DMS114 treated with DMSO at 0.1 percent for 48 hours (cell line): ENCODE results near the gene ATP2B3.
A peak's percentile ranks its signal among the peaks of the same experiment; 100 is the strongest.

ENCODE experiments used
- DNase-seq: peaks from one replicate; lab custom pipeline; 2025; ENCODE audit not compliant: unreplicated experiment; lab: John Stamatoyannopoulos, UW

Gene ATP2B3

DNA sequence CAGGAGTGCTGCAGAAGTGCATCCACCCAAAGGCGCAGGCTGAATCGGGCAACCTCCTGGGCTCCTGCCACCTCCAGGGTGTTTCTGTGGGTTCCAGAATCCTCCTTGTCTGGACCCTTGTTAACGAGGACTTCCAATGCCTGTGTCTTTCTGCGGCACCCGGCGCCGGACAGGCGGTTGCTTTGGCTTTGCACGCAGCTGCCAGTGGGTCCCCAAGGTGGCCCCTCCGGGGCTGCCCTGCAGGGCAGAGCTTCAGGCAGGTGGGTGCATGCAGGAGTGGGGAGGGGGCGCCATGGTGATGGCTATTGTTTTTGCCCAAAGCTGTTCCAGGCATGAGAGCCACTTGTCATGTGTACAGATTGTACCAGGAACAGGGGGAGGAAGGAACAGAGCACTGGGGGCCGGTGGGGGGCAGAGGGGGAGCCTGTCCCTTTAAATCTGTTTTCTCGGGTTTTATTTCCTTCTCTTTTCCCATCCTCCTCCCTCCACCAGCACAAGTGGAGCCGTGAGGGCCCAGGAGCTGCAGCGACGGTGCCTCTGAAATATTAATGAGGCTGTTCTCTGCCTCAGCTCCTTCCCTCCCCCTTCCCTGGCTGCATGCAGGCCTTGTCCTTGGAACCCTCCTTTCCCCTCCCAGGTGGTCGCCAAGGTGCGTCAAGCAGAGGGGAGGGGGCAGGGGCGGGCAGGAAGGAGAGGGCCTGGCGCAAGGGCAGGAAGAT, 13.1 kb downstream of the ATP2B3 start:
- DNase-seq: no peak

DNA sequence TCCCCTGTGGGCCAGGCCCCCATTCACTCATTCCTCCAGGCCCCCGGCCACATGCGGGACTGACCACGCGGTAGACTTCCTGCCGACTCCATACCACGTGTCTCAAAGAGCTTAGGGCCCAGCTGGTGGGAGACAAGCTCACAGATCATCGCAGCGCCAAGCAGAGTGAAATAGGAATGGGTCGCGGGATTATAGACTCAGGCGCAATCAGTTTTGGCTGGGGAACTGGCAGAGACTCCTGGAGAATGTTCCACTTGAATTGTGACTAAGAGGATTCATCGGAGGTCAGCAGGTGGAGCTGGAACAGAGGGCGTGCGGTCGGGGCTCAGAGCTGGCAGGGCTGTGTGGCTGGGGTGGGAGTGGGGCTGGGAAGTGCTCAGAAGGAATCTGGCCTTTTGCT, 15.6 kb downstream of the ATP2B3 start:
- no peak for DNase-seq

DNA sequence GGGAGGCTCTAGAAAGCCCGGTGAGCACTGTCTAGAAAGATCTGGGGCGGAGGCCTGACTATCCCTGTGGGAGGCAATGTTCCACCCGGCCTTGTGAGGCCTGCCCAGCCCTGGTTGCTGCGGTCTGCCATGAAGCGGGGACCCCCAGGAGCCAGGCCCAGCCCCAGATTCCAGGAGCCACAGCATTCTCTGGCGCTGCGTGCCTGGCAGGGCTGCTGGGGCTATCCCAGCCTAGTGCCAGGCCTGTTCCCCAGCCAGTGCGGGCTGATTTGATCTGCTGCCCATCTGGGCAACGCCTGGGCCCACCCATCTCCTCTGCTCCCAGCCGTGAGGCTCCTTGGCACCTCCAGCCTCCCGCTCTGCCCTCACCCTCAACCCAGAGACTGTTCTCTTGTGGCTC, 19.6 kb downstream of the ATP2B3 start:
- no peak for DNase-seq

DNA sequence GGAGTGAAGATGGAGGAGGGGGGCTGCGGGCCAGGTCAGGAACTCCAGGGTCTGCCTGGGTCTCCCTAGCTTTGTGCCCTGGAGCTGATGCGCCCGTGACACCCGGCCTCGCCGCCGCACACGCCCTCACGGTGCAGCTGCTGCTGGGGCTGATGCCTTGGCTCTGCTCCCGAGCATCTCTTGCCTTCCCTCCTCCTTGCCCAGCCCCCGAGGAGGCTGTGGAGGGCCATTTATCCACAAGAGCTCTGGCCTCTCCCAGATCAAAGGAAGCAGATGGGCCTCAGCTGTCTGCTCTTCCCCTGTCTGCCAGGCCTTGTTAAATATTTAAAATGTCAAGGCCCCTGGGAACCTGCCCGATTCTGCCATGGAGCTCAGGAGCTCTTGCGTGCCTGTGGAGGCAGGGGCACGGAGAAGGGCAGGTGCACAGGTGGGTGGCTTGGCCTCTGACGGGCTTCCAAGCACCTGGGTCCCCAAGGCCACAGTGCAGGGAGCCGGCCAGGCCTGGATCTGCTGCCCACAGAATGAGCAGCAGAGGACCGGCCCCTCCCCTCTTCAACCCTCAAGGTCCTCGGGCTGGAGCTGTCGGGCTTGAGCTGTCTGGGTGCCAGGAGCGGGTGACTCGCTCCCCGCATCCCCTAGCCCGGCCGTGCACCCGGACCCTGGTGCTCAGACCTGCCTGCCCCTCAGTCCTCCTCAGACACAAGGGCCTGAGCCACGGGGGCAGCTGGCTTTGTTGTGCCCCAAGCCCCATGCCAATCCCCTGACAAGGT, 20.3 kb downstream of the ATP2B3 start:
- DNase-seq: no peak

DNA sequence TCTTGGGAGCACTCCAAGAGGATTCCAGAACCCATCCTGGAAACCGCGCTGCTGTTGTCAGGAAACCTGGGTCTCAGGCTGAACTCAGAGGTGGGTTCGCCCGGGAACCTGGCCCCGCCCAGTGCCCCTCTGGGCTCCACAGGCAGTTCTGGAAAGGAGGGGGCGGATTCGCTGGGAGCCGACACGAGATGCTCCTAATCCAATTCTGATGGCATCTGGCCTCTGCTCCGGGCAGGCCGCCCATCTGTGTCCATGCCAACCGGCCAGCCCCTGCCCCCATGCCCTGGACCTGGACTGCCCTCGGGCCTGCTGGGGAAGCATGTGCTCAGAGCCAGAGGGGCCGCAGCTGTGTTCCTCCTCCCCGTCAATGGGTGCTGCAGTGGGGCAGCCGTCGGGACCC, 21.0 kb downstream of the ATP2B3 start:
- no peak for DNase-seq

DNA sequence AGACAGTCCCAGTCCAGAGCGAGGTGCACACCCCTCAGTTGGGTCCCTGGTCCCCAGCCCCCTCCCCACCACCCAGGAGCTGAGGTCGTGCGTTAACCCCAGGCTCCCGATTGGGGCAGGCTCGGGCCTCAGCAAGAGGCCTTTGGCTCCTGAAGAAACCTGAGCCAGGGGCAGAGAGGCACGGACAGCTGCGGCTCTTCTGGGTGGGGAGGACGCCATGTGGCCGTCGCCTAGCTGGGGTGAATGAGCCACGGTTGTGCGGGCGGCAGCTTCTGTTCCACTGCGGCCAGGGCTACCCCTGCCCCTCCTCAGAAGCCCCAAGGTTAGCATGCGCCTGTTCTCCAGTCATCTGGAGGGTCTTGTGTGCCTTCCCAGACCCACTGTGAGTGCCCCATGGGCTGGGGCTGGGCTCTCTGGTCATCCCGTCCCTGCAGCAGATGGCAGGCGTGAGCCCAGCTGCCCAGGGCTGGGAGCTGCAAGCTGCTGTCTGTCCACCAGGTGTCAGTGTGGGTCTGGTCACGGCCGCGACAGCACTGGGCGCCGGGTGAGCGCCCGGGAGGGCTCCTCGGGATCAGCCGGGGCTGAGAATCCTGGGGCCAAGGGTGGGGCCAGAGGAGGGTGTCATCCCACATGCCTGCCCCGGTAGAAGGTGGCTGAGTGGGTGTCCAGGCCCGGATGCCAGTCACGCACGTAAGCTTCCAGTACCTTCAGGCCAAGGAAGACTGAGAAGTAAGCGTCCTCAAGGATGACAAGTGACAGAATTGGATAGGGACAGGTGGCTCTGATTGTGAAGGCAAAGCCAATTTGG, 21.9 kb downstream of the ATP2B3 start:
- no peak for DNase-seq

DNA sequence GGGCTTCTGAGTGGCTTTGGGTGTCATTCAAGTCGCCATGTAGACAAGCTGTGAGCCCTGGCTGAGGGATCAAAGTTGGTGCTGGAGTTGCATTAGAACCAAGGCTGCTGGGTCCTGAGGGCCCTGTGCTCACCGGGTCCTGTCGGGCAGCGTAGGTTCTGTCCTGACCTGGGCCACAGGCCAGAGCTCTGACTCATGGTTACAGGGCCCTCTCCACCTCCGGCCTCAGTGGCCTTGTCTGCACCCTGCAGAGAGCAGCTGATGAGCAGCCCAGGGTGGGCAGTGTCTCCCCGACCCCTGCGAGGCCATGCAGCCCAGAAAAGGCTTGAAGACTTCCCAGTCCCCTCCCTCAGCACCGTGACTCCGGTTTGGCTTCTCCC, 22.5 kb downstream of the ATP2B3 start:
- no peak for DNase-seq

DNA sequence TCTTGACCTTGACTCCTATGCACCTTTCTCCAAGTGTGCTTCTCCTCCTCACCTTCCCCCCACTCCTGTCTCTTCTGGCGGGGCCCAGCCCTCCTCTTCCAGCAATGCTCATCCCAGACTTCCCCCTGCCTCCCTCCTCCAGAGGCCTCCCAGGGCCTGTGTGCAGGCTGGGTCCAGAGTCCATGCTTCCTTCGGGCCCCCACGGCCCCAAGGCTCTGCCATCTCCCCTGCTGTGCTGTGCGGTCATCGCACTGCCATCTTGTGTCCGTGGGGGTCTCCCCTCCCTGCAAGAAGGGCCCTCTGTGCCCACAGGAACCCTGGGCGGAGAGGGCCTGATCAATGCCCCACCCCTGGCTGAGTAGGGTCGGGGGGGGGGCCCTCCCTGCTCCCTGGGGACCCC, 27.3 kb downstream of the ATP2B3 start:
- DNase-seq: no peak

DNA sequence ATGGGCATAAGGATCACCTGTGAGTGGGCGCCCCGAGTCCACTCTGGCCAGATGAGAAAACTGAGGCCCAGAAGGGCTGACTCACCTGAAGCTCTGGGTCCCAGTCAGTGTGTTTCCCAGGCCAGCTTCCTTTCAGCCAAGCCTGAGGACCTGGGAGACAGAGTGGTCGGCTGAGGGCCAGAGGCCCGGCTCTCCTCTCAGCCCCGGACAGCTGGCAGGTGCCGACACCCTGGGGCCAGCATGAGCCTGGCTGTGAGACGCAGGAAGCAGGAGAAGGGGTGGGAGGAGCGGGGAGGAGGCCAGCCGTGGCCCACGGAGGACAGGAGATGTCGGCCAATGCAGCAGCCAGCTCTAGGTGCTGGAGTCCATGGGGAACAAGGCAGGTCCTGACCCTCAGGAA, 28.9 kb downstream of the ATP2B3 start:
- no peak for DNase-seq

DNA sequence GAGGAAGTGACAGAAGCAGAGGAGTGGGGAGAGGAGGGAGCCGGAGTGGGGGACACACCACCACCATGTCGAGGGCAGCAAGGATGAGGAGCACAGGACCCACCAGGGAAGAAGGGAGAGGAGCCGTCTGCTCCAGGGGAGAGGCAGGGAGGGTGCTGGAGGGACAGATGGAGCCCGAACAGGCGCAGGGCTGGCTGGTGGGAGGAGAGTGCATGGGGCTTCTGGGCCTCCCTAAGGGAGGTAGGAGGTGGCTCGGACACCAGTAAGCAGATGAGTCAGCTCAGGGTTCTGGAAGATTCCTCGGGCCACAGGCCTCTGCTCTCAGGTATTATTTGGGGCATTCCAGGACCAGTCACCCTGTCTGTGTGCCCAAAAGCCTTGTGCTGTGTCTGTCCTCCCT, 29.8 kb downstream of the ATP2B3 start:
- DNase-seq: no peak

DNA sequence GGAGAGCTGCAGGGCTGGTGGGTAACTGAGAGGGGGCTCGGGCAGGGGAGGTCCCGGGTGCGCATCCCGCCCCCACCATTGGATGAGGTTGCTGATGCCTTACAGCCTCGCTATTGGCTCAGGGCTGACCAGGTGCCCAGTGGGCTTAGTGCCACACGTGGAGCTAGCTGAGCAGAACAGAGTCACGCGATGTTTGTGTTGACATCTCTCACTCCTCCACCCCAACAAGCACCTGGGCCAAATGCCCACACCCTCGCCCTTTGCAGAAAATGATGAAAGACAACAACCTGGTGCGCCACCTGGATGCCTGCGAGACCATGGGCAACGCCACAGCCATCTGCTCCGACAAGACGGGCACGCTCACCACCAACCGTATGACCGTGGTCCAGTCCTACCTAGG, 31.8 kb downstream of the ATP2B3 start:
- no peak for DNase-seq

DNA sequence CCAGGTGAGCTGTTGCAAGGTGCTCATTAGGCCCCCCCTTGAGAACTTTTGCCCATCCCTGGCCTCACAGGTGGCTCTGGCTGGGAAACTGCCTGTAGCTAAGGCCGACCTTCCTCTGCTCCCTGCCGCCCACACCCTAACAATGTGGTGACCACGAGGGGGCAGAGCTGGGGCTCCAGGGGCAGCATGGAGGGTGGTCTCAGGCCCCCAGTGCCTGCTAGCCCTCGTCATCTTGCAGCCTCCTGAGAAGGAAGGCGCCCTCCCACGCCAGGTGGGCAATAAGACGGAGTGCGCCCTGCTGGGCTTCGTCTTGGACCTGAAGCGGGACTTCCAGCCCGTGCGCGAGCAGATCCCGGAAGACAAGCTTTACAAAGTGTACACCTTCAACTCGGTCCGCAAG, 32.4 kb downstream of the ATP2B3 start:
- DNase-seq: no peak

DNA sequence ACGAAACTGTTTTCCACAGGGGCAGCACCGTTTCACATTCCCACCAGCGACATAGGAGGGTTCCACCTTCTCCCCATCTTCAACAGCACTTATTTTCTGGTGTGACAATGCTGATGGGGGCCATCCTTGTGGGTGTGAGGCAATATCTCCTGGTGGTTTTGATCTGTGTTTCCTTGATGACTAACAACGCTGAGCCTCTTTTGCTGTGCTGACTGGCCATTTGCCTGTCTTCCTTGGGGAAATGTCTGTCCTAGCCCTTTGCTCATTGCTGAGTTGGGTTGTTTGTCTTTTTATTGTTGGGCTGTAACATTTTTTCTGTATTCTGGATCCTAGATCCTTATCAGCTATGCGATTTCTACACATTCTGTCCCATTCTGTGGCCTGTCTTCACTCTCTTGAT, 33.7 kb downstream of the ATP2B3 start:
- no peak for DNase-seq

DNA sequence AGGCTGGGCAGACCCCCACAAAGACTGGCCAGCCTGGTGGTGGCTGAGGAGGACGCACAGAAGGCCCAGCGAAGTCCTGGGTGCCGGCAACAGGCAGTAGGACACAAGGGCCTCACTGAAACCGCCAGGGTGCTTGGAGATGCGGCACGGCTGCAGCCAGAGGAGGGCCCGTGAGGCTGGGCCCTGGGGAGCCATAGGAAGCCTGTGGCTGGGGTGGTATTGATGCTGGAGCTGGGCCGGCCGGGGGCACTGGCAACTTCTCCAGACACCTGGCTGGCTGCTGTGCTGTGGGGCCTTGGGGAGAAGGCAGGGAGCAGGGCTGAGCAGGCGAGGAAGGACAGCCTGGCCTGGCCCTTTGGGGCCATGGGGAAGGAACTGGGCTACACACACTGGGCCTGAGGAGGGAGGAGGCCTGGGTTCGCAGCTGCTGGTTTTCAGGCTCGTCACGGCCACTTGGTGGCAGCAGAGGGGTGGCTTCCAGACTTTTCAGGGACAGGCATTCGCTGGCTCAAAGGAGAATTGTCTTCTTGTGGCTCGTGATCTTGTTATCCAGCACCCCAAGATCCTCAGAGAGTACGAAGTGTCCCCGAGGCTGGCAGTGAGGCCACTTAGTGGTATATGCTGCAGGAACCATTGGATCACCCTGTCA, 37.2 kb downstream of the ATP2B3 start:
- peak; percentile 1 for DNase-seq

DNA sequence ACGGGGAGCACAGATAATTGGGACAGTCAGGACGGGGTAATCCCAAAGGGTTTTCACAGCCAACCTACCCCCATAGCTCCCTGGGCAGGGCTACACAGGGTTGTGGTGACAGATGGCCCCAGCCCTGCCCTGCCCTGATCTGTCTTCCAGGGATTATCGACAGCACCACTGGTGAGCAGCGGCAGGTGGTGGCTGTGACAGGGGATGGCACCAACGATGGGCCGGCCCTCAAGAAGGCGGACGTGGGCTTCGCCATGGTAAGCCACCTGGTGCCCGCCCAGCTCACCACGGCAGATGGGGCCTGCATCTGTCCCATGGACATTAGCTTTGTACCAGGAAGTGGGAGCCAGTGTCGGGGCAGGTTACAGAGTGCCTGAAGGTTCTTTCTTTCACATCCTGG, 39.3 kb downstream of the ATP2B3 start:
- DNase-seq: no peak

DNA sequence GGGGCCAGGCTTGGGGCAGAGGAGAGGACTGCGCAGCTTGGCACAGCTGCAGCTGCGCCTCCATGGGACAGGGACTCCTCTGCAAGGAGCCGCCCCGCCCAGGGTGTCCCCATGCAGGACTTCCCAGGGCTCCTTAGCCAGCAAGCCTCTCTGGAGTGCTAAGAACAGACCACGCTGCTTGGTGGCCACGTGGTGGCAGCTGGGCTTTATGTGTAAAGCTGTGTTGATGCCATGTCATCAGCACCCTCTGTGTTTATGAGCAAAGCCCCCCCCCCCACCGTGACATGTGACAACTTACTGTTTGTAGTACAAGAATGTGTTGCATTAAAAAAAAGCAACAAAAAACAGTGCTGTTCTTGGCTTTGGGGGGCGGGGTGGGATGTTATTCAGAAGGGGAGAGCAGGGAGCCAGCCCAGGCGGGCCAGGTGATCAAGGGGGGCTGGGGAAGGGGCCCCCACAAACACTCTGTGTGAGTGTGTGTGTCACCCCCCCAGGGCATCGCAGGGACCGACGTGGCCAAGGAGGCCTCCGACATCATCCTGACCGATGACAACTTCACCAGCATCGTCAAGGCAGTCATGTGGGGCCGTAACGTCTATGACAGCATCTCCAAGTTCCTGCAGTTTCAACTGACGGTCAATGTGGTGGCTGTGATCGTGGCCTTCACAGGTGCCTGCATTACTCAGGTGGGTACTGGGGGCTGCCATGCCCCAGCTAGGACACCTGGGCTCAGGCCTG, 40.3 kb downstream of the ATP2B3 start:
- no peak for DNase-seq

DNA sequence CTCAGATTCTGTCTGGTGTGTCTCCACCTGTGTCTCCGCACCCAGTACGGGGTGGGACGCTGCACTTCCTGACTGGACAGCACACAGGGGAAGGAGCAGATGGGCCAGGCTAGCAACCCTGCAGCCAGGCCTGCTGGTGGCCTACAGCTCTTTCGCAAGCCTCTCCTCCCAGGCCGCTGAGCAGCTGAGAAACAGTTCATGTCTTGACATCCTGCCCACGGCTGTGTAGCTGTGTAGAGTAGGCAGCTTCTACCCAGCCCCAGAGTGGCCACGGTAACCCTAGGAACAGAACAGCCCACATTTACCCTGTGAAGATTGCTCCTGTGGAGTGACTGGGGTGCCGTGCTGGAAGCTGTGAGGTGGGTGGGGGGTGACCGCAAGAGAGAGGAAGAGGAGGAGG, 42.6 kb downstream of the ATP2B3 start:
- DNase-seq: no peak

DNA sequence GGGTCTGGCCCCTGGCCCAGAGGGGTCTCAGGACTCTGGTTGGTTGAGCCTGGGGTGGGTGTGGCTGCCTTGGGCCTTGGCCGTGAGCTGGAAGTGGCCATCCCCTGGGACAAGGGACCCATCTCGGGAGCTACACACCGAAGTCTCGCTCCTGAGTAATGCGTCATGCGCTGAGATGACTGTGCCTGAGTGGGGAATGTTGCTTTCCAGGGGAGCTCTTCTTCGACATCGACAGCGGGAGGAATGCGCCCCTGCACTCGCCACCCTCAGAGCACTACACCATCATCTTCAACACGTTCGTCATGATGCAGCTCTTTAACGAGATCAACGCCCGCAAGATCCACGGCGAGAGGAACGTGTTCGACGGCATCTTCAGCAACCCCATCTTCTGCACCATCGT, 43.0 kb downstream of the ATP2B3 start:
- no peak for DNase-seq

DNA sequence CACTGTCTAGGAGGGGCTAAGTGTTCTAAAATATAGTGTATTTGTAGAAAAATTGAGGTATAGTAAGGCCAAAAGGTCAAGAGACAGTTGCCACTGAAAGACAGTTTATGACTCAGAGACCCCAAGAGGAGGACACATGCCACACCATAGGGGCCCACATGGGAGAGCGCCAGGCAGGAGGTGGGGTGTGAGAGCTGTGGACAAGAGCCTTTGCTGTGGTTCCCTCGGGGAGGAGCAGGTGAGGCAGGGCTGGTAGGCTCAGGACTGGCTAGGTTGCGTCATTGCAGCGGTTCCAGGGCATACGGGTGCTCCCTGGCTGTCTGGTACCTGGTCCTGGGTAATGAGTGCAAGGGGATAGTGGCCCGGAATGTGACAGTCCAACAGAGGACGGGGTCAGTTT, 43.9 kb downstream of the ATP2B3 start:
- DNase-seq: no peak

DNA sequence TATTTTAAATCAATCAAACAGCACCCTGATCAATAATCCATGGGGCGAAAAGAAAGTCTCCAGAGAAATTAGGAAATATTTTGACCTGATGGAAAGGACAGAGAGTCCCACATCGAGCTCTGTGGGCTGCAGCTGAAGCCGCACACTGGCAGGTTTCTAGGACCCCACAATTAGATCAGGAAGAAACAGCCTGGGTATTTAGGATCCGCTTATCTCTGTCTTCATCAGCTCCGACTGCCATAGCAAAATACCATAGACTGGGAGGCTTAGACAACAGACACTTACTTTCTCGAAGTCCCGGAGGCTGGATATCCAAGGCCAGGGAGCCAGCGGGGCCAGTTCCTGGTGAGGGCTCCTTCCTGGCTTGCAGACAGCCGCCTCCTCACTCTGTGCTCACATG, 45.1 kb downstream of the ATP2B3 start:
- DNase-seq: no peak

DNA sequence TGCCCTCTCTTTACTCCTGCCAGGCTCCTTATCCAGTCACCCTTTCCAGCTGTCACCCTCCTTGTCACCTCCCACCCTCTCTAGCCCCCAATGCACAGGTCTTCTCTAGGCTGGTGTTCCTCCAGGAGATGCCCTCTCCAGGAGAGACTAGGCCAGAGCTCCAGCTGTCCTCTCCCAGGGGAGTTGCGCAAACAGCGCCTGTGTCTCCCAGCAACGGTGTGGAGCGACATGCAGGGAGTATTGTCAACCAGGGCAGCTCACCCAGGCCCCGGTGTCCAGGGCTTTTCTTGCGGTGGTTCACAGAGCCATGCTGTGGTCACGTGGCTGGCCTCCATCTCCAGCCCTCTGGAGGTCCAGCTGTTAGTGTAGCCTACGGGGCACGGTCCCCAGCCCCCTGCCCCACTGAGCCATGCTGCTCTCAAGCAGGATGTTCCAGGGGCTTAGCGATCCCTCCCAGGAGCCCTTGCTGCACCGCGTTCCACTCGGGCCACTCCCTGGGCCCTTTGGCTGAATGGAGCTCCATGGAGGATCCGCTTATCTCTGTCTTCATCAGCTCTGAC, 46.7 kb downstream of the ATP2B3 start:
- DNase-seq: no peak
